Smooth muscle cell (in vitro differentiated cells): ENCODE data around the gene NRXN2. TPM values are rescaled to one million over a fixed set of nuclear protein-coding genes. Genes with fewer than 3 reads are reported as not detected.

Source experiments
- DNase-seq: peaks from one replicate; lab custom pipeline; 2025; ENCODE audit not compliant: unreplicated experiment; lab: John Stamatoyannopoulos, UW
- H2AFZ ChIP-seq: fragments of 200-600 bp; sonication (generic); 2 replicates; pipeline ENCODE4 v1.6.0; 2016; ENCODE audit warnings: antibody characterized with exemption, low read depth, mild to moderate bottlenecking
- H3F3A ChIP-seq: fragments of 200-600 bp; sonication (generic); 2 replicates; pipeline ENCODE4 v1.6.0; 2017; ENCODE audit warnings: antibody characterized with exemption, low read depth
- H3K27ac ChIP-seq: fragments of 200-600 bp; sonication (generic); 2 replicates; pipeline ENCODE4 v1.5.1; 2016; ENCODE audit warnings: low read depth, mild to moderate bottlenecking
- H3K27me3 ChIP-seq: fragments of 200-600 bp; sonication (generic); 2 replicates; pipeline ENCODE4 v1.6.1; 2016; ENCODE audit warnings: low read depth, mild to moderate bottlenecking
- H3K36me3 ChIP-seq: fragments of 200-600 bp; sonication (generic); 2 replicates; pipeline ENCODE4 v1.5.1; 2016; ENCODE audit warnings: low read depth
- H3K4me1 ChIP-seq: fragments of 200-600 bp; sonication (generic); 2 replicates; pipeline ENCODE4 v1.5.1; 2016; ENCODE audit warnings: low read depth
- H3K4me2 ChIP-seq: fragments of 200-600 bp; sonication (generic); 2 replicates; pipeline ENCODE4 v1.6.0; 2016; ENCODE audit warnings: mild to moderate bottlenecking
- H3K4me3 ChIP-seq: fragments of 200-600 bp; sonication (generic); 2 replicates; pipeline ENCODE4 v1.5.1; 2016; ENCODE audit warnings: mild to moderate bottlenecking
- H3K79me2 ChIP-seq: fragments of 200-600 bp; sonication (generic); 2 replicates; pipeline ENCODE4 v1.6.0; 2016; ENCODE audit warnings: low read depth, mild to moderate bottlenecking
- H3K9ac ChIP-seq: fragments of 200-600 bp; sonication (generic); 2 replicates; pipeline ENCODE4 v1.6.0; 2016; ENCODE audit warnings: low read depth
- H3K9me3 ChIP-seq: fragments of 200-600 bp; sonication (generic); replicated peaks from 2 replicates; pipeline ENCODE4 v1.5.1; 2016; ENCODE audit warnings: low read depth
- H4K20me1 ChIP-seq: fragments of 200-600 bp; sonication (generic); 2 replicates; pipeline ENCODE4 v1.6.0; 2016; ENCODE audit warnings: low read depth
- WGBS: methylation state at CpG from one replicate; pipeline ENCODE4 v1.1.7; 2016; ENCODE audit warnings: low lambda C conversion rate; 5-methylcytosine and 5-hydroxymethylcytosine counted together
- polyA plus RNA-seq: library from polyadenylated mRNA; unstranded; fragments of >200 nt; fragmentation: Nextera tagmentation; extraction: Ambion mirVana; gene quantifications from 2 replicates; pipeline ENCODE4 v1.2.1, GENCODE V29; 2016
- total RNA-seq: library from RNA; depleted of rRNA; stranded (reverse); fragments of >200 nt; gene quantifications from 2 replicates; pipeline ENCODE4 v1.2.3, GENCODE V29; 2014
- TF ChIP-seq, protein P1 (sequence below): fragments of 200-600 bp; sonication (generic); IDR thresholded peaks from 2 replicates; pipeline ENCODE4 v1.5.1; 2017; ENCODE audit warnings: borderline replicate concordance, mild to moderate bottlenecking, antibody characterized with exemption; ENCODE audit not compliant: insufficient read depth, poor library complexity, severe bottlenecking

The NRXN2 gene
- total and polyA plus RNA-seq, 2 experiments from 2014 or later = 1.4 to 1.7 TPM

DNA sequence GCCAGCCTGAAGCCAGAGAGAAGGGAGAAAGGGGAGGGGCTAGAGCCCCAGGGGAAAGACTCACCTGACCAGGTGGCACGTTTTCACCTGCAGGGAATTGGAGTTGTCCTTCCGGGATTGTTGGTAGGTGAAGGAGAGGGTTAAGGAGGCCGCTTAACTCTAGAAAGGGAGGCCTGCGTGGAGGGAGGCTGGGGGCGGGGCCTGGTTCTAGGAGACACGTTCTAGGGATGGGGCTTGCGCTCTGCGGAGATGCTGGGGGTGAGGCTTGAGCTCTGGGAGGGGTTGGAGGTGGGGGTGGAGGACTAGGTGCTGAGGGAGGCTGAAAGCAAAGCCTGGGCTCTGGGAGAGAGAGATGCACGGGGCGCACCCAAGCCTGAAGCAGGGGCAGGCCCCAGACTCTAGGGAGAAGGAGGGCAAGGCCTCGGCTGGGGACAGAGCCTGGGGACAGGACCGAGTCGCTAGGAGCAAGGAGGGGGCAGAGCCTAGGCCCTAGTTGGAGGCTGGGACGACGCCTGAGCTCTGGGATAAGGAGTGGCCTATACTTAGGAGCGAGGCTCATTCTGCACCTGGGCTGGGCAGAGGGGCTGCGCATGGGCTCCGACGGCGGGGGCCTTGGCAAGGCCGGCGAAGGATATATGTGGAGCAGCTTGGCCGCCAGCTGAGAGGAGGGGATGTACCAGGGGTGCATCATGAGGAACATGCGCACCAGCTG is 18.5 kb upstream of the NRXN2 start:
- WGBS = 27% methylated on average over 23 of the region's 24 CpGs
- Histone ChIP-seq H3K27ac (no peak overlapping the region), H3K9me3 (no peaks in the 10 kb centered on the region), H3K79me2 (no peaks in the 10 kb centered on the region), H2AFZ (no peak overlapping the region), H3K27me3 (peaks cover 44% of the 10 kb centered on the region), H3K4me1 (peaks cover 22% of the 10 kb centered on the region), H3K4me3 (no peak overlapping the region), H3K4me2 (no peak overlapping the region), H4K20me1 (no peaks in the 10 kb centered on the region), H3K9ac (no peak overlapping the region), H3K36me3 (no peaks in the 10 kb centered on the region), H3F3A (no peaks in the 10 kb centered on the region)
- no peak for DNase-seq
- TF ChIP-seq, protein P1, sequence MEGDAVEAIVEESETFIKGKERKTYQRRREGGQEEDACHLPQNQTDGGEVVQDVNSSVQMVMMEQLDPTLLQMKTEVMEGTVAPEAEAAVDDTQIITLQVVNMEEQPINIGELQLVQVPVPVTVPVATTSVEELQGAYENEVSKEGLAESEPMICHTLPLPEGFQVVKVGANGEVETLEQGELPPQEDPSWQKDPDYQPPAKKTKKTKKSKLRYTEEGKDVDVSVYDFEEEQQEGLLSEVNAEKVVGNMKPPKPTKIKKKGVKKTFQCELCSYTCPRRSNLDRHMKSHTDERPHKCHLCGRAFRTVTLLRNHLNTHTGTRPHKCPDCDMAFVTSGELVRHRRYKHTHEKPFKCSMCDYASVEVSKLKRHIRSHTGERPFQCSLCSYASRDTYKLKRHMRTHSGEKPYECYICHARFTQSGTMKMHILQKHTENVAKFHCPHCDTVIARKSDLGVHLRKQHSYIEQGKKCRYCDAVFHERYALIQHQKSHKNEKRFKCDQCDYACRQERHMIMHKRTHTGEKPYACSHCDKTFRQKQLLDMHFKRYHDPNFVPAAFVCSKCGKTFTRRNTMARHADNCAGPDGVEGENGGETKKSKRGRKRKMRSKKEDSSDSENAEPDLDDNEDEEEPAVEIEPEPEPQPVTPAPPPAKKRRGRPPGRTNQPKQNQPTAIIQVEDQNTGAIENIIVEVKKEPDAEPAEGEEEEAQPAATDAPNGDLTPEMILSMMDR = no peak

- 97% methylated on average over 12 of the region's 12 CpGs for WGBS
- H3K27me3 ChIP-seq = peaks cover 44% of the 10 kb centered on the region
Observed at GRCh38 chr11:64739871-64740270, 16.9 kb upstream of the NRXN2 start.

GRCh38 chr11:64736654-64737053 is 13.7 kb upstream of the NRXN2 start:
- 94% methylated on average over 15 of the region's 15 CpGs for WGBS
- DNase-seq = no peak
- Histone ChIP-seq H3F3A (no peaks in the 10 kb centered on the region), H3K4me3 (no peak overlapping the region), H3K27ac (no peak overlapping the region), H3K36me3 (no peaks in the 10 kb centered on the region), H3K4me2 (no peak overlapping the region), H3K27me3 (peaks cover 16% of the 10 kb centered on the region), H3K9ac (no peak overlapping the region), H3K9me3 (no peaks in the 10 kb centered on the region), H3K4me1 (no peaks in the 10 kb centered on the region), H3K79me2 (no peaks in the 10 kb centered on the region), H2AFZ (no peak overlapping the region), H4K20me1 (no peaks in the 10 kb centered on the region)
- TF ChIP-seq, protein P1 = no peak

More at GRCh38 chr11:64739871-64740270, 16.9 kb upstream of the NRXN2 start:
- Histone ChIP-seq H3K36me3 (no peaks in the 10 kb centered on the region), H4K20me1 (no peaks in the 10 kb centered on the region), H2AFZ (no peak overlapping the region), H3F3A (no peaks in the 10 kb centered on the region), H3K9ac (no peak overlapping the region), H3K4me2 (no peak overlapping the region), H3K4me1 (peaks cover 12% of the 10 kb centered on the region), H3K79me2 (no peaks in the 10 kb centered on the region), H3K9me3 (no peaks in the 10 kb centered on the region), H3K4me3 (no peak overlapping the region), H3K27ac (no peak overlapping the region)
- TF ChIP-seq, protein P1 = no peak
- DNase-seq = no peak
